ENCODE data around the gene SLC22A23. TPM values are rescaled to one million over a fixed set of nuclear protein-coding genes. Genes with fewer than 3 reads are reported as not detected.

Gene SLC22A23
- total and polyA plus RNA-seq, 2 experiments from 2014 or later, result 15.7 to 24.9 TPM

GRCh38 chr6:3240595-3240994 lies 216.3 kb downstream of the SLC22A23 start:
- Histone ChIP-seq H3K4me1 (ENCODE audit: low read depth) (peaks cover 4% of the 10 kb centered on the region), H3K4me3 (no peak overlapping the region), H3K9me3 (ENCODE audit: low read depth) (no peaks in the 10 kb centered on the region), H3K27me3 (no peaks in the 10 kb centered on the region), H3K27ac (no peak overlapping the region), H3K36me3 (no peaks in the 10 kb centered on the region)
- no peak for TF ChIP-seq CTCF (IDR thresholded peaks at IDR 0.05; ENCODE audit: low read depth, low read length)
- no peak for DNase-seq (ENCODE audit: low read depth in 1 of 2, low spot score in 1 of 2)

- Histone ChIP-seq H3K27ac (no peak overlapping the region), H3K27me3 (no peaks in the 10 kb centered on the region), H3K36me3 (no peaks in the 10 kb centered on the region), H3K4me1 (ENCODE audit: low read depth) (peaks cover 4% of the 10 kb centered on the region), H3K4me3 (no peak overlapping the region), H3K9me3 (ENCODE audit: low read depth) (no peaks in the 10 kb centered on the region)
- DNase-seq (ENCODE audit: low read depth in 1 of 2, low spot score in 1 of 2), result no peak
- peak; percentile 15 for TF ChIP-seq CTCF (IDR thresholded peaks at IDR 0.05; ENCODE audit: low read depth, low read length)
Measured at GRCh38 chr6:3239110-3239830, 217.6 kb downstream of the SLC22A23 start.

GRCh38 chr6:3237761-3238662 lies 218.8 kb downstream of the SLC22A23 start:
- Histone ChIP-seq H3K9me3 (ENCODE audit: low read depth) (no peaks in the 10 kb centered on the region), H3K27ac (no peak overlapping the region), H3K36me3 (no peaks in the 10 kb centered on the region), H3K27me3 (peaks cover 8% of the 10 kb centered on the region), H3K4me1 (ENCODE audit: low read depth) (peaks cover 4% of the 10 kb centered on the region), H3K4me3 (no peak overlapping the region)
- TF ChIP-seq CTCF (IDR thresholded peaks at IDR 0.05; ENCODE audit: low read depth, low read length), result no peak
- no peak for DNase-seq (ENCODE audit: low read depth in 1 of 2, low spot score in 1 of 2)

GRCh38 chr6:3236005-3236404 lies 220.8 kb downstream of the SLC22A23 start:
- Histone ChIP-seq H3K9me3 (ENCODE audit: low read depth) (no peaks in the 10 kb centered on the region), H3K4me1 (ENCODE audit: low read depth) (peaks cover 4% of the 10 kb centered on the region), H3K27me3 (peaks cover 20% of the 10 kb centered on the region), H3K36me3 (no peaks in the 10 kb centered on the region), H3K4me3 (no peak overlapping the region), H3K27ac (no peak overlapping the region)
- TF ChIP-seq CTCF (IDR thresholded peaks at IDR 0.05; ENCODE audit: low read depth, low read length), result no peak
- DNase-seq (ENCODE audit: low read depth in 1 of 2, low spot score in 1 of 2), result no peak

- no peak overlapping the region for H3K27ac ChIP-seq
- no peak overlapping the region for H3K4me3 ChIP-seq
- no peak for TF ChIP-seq CTCF (IDR thresholded peaks at IDR 0.05; ENCODE audit: low read depth, low read length)
- no peaks in the 10 kb centered on the region for H3K36me3 ChIP-seq
- no peak for DNase-seq (ENCODE audit: low read depth in 1 of 2, low spot score in 1 of 2)
- H3K4me1 ChIP-seq (ENCODE audit: low read depth), result peaks cover 4% of the 10 kb centered on the region
- peaks cover 24% of the 10 kb centered on the region for H3K27me3 ChIP-seq
- H3K9me3 ChIP-seq (ENCODE audit: low read depth), result no peaks in the 10 kb centered on the region
Measured at GRCh38 chr6:3235486-3235885, 221.4 kb downstream of the SLC22A23 start.

Data from cardiac muscle cell (in vitro differentiated cells and primary cell).